GM18907 (cell line): ENCODE data around the gene TOMT.
A peak's percentile ranks its signal among the peaks of the same experiment; 100 is the strongest.

Experiments
- ATAC-seq: cut with Tn5 transposase; IDR thresholded peaks from one replicate; pipeline ENCODE4 v1.9.1; 2021; ENCODE audit warnings: mild to moderate bottlenecking, moderate library complexity; ENCODE audit not compliant: unreplicated experiment

The TOMT gene

DNA sequence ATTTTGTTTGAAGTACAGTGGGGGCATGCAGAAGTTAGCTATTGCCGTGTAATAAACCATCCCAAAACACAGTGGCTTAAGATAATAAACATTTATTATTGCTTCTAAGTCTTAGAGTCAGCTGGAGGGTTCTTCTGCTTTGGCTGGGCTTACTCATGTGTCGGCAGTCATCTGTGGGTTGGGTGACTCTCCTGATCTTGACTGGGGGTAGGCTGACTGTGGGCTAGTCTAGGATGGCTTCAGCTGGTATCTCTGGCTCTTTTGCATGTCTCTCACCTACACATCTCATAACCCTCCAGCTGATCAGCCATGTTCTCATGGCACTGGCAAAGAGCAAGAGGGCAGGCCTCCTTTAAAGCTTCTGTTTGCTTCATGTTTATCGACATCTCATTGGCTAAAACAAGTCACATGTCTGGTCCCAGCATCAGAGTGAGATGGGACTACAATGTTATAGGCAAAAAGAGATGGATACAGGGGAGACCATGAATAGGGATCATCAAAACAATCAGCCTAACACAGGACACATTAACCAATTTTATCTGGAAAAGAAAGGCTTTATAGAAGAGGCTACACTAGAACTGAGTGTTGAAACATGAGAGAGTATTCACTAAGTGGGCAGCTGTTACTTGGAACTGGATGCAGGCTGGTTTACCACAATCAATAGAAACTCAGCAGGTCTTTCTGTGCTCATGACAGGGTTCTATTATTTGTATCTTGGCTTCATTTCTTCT lies 19.9 kb upstream of the TOMT start:
- ATAC-seq, result no peak

DNA sequence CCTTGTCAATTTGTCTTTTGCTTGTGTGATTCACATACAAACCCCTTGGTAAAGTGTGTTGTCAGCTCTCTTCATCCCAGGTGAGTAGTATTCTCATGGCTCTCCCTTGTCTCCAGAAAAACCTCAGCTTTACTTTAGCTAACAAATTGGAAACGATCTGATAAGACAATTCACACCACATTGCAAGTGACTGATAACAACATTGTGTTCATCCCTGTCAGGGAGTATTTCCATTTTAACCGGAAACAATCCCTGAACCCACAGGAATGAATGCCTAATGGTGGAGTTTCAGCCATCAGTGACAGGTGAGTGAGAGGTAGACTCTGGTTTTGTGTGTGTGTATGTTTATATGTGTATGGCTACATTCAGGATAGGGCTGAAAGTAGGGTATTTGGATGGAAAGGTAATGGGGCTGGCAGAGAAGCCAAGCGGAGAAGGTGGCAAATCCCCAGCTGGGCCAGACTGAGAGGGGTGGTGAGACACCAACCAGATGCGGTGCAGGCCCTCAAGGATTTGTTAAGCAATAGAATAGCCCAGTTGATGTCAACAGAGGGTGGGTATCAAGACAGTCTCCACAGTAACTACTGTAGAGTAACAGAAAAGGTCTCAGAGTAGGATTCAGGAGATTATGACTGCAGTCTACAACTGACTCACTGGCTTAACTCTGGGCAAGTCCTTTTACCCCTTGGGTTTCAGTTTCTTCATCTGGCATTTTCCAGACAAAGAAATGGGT lies 17.5 kb upstream of the TOMT start:
- no peak for ATAC-seq

DNA sequence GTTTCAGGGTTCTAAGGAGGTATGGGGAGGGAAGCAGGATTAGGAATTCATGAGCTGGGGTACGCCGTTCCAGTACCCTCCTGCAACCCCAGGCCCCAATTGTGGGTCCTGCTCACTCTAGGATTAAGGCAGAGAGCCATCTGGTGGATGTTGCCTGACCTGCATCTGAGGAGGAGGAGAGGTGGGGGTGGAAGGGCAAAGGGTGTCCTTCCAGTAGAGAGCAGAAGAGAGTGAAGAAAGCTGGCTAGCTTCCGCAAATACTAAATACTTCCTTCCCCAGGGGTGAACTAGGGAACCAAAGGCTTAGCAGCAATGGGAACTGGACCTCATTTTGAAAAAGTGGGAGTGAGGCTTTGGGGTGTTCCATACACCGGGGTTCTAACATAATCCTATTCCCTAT lies 14.4 kb upstream of the TOMT start:
- ATAC-seq, result peak; percentile 56

DNA sequence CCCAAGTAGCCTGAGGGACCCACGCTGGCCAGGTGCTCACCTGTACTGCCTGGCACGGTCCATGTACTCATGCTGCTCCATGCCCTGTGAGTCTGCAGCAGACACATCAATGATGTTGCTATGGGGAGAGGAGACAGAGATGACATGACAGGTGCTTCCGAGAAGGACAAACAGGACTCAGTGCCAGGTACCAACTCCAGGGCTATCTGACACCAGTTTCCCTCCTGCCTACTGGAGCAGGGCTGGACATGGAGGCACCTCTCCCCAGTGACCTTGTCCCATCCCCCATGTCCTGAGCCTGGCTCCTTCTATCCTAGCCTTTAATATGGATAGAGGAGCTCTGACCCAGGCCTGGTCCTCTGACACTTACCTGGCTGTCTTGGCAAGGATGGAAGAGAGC lies 7.0 kb upstream of the TOMT start:
- no peak for ATAC-seq

GRCh38 chr11:72100009-72100408 lies 5.7 kb upstream of the TOMT start:
- no peak for ATAC-seq

- no peak for ATAC-seq
Measured at GRCh38 chr11:72100462-72100861, 5.3 kb upstream of the TOMT start.

DNA sequence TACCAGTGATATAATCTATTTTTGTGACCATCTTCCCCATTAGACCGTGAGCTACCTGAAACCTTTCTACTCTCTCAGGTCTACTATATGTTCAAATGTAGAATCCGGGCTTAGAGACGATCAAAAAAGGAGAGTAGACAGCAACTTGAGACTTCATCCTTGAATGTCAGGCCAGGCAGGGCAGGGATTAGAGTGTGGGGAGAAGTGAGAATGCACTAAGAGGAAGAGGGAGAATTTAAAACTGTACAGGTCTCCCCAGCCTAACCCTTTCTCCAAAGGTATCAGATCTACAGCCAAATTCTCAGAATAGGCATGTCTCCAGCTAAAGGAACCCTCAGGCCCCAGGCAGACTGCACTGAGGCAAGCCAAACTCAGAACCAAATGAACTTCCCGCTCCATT lies 3.6 kb upstream of the TOMT start:
- ATAC-seq, result no peak

- no peak for ATAC-seq
Measured at GRCh38 chr11:72102631-72102945, 3.1 kb upstream of the TOMT start.

- peak; percentile 79 for ATAC-seq
Measured at GRCh38 chr11:72102946-72103753, 2.6 kb upstream of the TOMT start, which contains the start of gene LAMTOR1. TSS of gene LAMTOR1 (minus strand) at chr11:72103297. CDS start at chr11:72103224, 73 bp downstream.

- ATAC-seq, result no peak
Measured at GRCh38 chr11:72103754-72104167, 2.0 kb upstream of the TOMT start.

DNA sequence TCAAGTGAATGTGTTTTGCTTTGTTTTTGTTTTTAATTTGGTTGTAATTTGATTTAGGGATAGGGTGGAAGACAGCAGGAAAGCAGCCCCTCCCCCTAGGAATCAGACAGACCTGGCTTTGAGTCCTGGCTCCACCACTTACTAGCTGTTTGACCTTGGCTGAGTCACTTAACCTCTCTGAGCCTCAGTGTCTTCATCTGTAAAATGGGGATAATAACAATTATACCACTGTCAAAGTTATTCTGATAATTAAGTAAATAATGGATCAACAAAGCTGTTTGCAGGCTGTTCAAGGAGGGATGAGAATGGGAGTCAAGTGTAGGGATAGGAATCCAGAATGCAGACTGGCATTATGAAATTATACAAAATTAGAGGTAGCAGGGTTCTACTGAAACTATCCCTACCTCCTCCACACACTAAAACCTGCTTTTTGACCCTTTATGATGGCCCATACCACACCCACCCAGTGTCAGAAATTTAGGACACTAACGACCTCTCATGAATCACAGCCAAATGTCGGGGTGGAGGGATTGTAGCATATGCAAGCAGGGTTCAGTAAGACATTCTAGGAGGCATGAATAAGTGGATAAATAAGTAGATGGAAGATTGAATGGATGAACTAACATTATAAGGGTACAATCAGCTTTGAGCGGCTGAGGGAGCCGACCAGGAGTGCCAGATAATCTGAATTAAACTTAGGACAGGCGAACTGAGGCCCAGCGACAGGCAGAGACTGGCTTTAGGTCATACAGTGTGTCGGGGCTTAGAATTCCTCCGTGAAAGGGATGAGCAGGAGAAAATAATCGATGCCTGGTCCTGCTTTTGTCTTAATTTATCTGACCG lies 5.8 kb downstream of the TOMT start:
- peak; percentile 0 for ATAC-seq

DNA sequence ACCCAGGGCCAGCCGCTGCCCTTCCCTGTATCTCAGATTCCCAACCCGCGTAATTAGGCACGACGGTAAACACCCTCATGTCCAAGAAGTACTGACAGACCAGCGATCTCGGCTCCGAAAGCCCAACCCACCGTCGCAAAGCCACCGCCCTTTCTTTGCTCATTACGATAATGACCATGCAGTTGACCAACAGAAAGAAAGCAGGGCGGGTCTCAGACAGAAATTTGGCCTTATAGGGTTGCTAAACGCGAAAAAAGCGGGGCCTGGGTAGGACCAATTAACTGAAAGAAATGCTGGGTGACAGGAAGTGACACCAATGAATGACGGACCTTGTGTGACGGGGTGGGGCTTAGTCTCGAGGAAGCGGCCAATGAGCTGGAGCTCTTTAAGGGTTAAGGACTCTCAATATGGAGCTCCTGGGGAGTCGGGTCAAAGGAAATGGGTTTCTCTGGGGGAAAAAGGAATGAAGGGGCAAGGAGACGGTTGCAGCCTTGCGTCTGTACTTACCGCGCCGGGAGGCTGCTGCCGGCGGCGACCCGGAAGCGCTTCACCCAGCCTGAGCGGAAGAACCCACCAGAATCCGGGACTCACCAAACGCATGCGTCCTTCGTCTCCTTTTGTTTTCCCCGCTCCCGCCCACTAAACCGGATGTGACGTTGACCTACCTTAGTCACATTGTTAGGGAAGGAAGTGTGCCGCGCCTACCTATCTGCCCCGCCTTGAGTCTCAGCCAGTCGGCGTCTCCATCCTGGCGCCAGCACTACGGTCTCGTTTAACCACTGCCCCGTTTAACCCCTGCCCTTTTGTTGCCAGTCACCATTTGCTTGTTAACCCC lies 6.6 kb downstream of the TOMT start, which contains the start of gene ANAPC15:
Gene ANAPC15, minus strand, starts transcription at position 553 of the 835 bp plus-strand sequence. CDS start 1,419 bp downstream, outside the sequence.
- peak; percentile 84 for ATAC-seq

DNA sequence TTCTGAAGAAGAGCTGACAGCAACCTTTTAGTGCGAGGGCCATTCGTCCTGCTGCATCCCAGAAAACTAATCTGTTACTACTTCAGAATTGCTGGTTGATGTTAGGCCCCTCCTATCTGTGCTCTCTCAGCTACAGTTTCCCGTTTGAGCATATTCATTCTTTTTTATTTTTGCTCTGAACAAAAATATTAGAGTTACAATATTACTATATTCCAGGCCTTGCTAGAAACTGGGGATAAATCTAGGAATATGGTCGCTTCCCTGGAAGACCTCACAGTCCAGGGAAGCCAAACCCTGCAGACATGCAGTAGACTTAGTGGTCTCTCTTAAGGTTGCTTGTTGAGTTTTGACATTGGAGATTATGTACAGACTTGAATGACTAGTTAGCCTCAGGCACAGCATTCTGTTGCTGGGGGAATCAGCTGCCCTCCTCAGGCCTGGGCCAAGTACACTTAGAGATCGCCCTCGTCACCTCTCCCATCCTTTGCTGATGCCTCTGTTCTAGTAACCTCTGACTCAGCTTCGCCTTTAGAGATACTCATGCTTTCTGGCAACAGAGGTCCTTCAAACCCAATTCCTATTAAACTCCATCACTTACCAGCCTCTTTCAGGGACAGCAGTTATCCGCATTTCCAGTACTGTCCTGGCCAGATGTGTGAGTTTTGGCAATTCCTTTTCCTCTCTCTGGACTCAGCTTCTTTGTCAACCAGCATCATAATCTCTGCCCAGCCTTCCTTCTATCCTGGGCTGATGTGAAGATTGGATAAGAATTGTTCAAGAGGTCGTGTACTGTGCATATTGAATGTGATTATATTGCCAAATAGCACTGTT lies 7.5 kb downstream of the TOMT start:
- ATAC-seq, result no peak

GRCh38 chr11:72114570-72114969 lies 8.8 kb downstream of the TOMT start:
- no peak for ATAC-seq

DNA sequence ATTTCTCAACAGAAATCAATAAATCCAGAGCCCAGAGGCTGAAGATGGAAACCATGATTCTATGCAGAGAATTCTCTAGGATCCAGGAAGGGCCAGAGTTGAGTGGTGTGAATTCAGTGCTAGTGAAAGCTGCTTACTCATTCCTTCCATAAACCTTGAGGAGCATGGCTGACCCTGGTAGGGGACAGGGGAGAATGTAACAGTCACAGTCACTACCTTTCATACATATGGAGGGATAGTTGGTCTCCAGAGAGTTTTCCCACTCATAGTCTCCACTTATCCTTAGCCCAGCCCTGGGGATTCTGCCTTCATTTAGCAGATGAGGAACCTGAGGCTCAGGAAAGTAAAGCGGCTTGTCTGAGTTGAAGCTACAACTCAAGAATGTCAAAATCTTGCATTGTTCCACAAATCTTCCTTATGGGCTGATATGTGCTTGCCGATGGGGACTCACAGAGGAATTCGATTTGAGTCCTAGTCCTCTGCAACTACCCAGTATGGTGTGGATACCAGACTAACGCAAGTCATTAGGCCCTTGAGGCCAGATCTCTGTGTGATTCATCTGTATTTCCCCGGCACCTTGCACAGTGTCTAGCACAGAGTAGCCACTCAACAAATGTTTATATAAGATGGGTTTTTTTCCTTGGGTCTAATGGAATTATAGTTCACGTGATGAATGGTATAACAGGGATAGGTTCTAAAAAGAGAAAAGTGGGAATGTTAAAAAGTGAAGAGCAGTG lies 10.5 kb downstream of the TOMT start:
- no peak for ATAC-seq

GRCh38 chr11:72119198-72119597 lies 13.5 kb downstream of the TOMT start:
- ATAC-seq, result no peak

DNA sequence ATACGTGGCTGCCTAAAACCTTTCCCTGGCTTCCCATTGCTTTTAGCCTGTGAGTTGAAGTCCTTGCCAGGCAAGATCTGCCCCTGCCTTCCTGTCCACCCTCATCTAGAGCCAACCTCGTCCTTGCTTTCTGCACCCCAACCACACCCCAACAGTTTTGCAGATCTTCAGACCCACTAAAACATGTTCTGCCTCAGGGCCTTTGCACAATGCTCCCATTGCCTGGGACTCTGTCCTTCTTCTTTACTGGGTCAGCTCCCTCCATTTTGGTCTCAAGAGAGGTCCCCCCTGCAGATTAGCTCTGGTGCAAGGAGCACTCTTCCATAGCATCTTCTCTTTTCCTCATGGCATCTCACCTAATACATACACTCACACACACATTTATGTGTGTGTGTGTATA lies 15.2 kb downstream of the TOMT start:
- ATAC-seq, result no peak

DNA sequence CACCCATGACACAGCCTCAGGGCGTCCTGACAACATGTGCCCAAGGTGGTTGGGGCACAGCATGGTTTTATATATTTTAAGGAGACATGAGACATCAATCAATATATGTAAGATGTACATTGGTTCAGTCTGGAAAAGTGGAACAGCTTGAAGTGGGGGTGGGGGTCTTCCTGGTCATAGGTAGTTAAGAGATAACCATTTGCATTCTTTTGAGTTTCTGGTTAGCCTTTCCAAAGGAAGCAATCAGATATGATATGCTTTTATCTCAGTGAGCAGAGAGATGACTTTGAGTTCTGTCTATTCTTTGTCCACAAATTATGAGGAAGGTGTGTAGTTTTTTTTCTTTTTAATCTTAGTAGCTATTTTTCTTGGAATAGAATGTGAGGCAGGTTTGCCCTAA lies 16.9 kb downstream of the TOMT start:
- ATAC-seq, result no peak
